ENCODE data around the gene PTGIR.

PTGIR gene

GRCh38 chr19:46624958-46625661 lies at the start of gene PTGIR:
Gene PTGIR, minus strand, starts transcription at chr19:46625089. Its CDS starts 864 bp downstream, at chr19:46624225.
- DNase-seq: no peak

GRCh38 chr19:46670813-46671212 lies 45.9 kb upstream of the PTGIR start:
- no peak for DNase-seq

GRCh38 chr19:46668662-46669061 lies 43.8 kb upstream of the PTGIR start:
- DNase-seq: no peak

- no peak for DNase-seq
Observed at GRCh38 chr19:46665072-46665471, 40.2 kb upstream of the PTGIR start.

- peak; percentile 86 for DNase-seq
Observed at GRCh38 chr19:46661735-46662592, 37.1 kb upstream of the PTGIR start.

- DNase-seq: peak; percentile 100
Observed at GRCh38 chr19:46661020-46661731, 36.3 kb upstream of the PTGIR start, which contains the start of gene DACT3. Gene DACT3, minus strand, starts transcription at chr19:46661182. Its CDS starts 118 bp downstream, at chr19:46661064.

GRCh38 chr19:46660551-46661019 lies 35.7 kb upstream of the PTGIR start:
- DNase-seq: no peak

- DNase-seq: no peak
Observed at GRCh38 chr19:46660008-46660517, 35.2 kb upstream of the PTGIR start.

- DNase-seq: no peak
Observed at GRCh38 chr19:46659151-46660007, 34.5 kb upstream of the PTGIR start.

GRCh38 chr19:46656541-46656940 lies 31.7 kb upstream of the PTGIR start:
- no peak for DNase-seq

GRCh38 chr19:46654621-46655152 lies 29.8 kb upstream of the PTGIR start:
- no peak for DNase-seq

GRCh38 chr19:46650445-46650844 lies 25.6 kb upstream of the PTGIR start:
- no peak for DNase-seq

- no peak for DNase-seq
Observed at GRCh38 chr19:46648961-46649960, 24.4 kb upstream of the PTGIR start.

GRCh38 chr19:46648060-46648960 lies 23.4 kb upstream of the PTGIR start:
- DNase-seq: no peak

GRCh38 chr19:46646402-46646801 lies 21.5 kb upstream of the PTGIR start:
- no peak for DNase-seq

- DNase-seq: no peak
Observed at GRCh38 chr19:46644720-46645119, 19.8 kb upstream of the PTGIR start.

- no peak for DNase-seq
Observed at GRCh38 chr19:46640656-46641055, 15.8 kb upstream of the PTGIR start.

GRCh38 chr19:46639358-46640182 lies 14.7 kb upstream of the PTGIR start:
- no peak for DNase-seq

Measured in COR-L47 (cell line).